Mesendoderm (in vitro differentiated cells): Measurements from ENCODE around the gene LRIT2.
A peak's percentile ranks its signal among the peaks of the same experiment; 100 is the strongest.

ENCODE experiments used
- DNase-seq: peaks from one replicate; pipeline ENCODE4 v3.0.0; 2013
- H2AK5ac ChIP-seq: 2 replicates; pipeline ENCODE4 v1.6.1; 2013; ENCODE audit warnings: low read length, inconsistent platforms
- H2BK120ac ChIP-seq: 2 replicates; pipeline ENCODE4 v1.6.1; 2013; ENCODE audit warnings: low read depth, mild to moderate bottlenecking, low read length, moderate library complexity, mixed read lengths
- H2BK15ac ChIP-seq: replicated peaks from 2 replicates; pipeline ENCODE4 v1.6.1; 2013; ENCODE audit warnings: low read depth, mild to moderate bottlenecking, moderate library complexity
- H2BK5ac ChIP-seq: 2 replicates; pipeline ENCODE4 v1.6.1; 2013; ENCODE audit warnings: low read length, inconsistent platforms
- H3K18ac ChIP-seq: 2 replicates; pipeline ENCODE4 v1.6.1; 2013; ENCODE audit warnings: mild to moderate bottlenecking, low read length, mixed read lengths
- H3K23ac ChIP-seq: one replicate; pipeline ENCODE4 v1.6.1; 2013; ENCODE audit warnings: low read length
- H3K27ac ChIP-seq: 2 replicates; pipeline ENCODE4 v1.5.1; 2013; ENCODE audit warnings: low read depth, mild to moderate bottlenecking, inconsistent platforms, low read length, moderate library complexity
- H3K27me3 ChIP-seq: 2 replicates; pipeline ENCODE4 v1.6.1; 2013; ENCODE audit warnings: low read length, control low read depth, mild to moderate bottlenecking, inconsistent platforms; ENCODE audit not compliant: insufficient read depth, poor library complexity
- H3K36me3 ChIP-seq: 2 replicates; pipeline ENCODE4 v1.6.1; 2013; ENCODE audit warnings: low read length, inconsistent platforms; ENCODE audit not compliant: control insufficient read depth, insufficient read depth
- H3K4ac ChIP-seq: one replicate; pipeline ENCODE4 v1.6.1; 2013; ENCODE audit warnings: low read depth, mild to moderate bottlenecking, low read length, moderate library complexity
- H3K4me1 ChIP-seq: 2 replicates; pipeline ENCODE4 v1.6.1; 2013; ENCODE audit warnings: low read depth, low read length, inconsistent platforms; ENCODE audit not compliant: control insufficient read depth
- H3K4me2 ChIP-seq: 2 replicates; pipeline ENCODE4 v1.6.1; 2013; ENCODE audit warnings: low read length
- H3K4me3 ChIP-seq: 2 replicates; pipeline ENCODE4 v1.5.1; 2013; ENCODE audit warnings: mild to moderate bottlenecking, low read length
- H3K56ac ChIP-seq: one replicate; pipeline ENCODE4 v1.6.1; 2013; ENCODE audit warnings: low read length
- H3K79me1 ChIP-seq: 2 replicates; pipeline ENCODE4 v1.6.1; 2013; ENCODE audit warnings: low read length, inconsistent platforms
- H3K79me2 ChIP-seq: 2 replicates; pipeline ENCODE4 v1.6.1; 2013; ENCODE audit warnings: mild to moderate bottlenecking, low read length; ENCODE audit not compliant: control insufficient read depth, insufficient read depth
- H3K9ac ChIP-seq: 2 replicates; pipeline ENCODE4 v1.6.1; 2013; ENCODE audit warnings: low read length, inconsistent platforms
- H4K5ac ChIP-seq: one replicate; pipeline ENCODE4 v1.6.1; 2013; ENCODE audit warnings: low read length
- H4K8ac ChIP-seq: one replicate; pipeline ENCODE4 v1.6.1; 2013; ENCODE audit warnings: low read depth, mild to moderate bottlenecking, control low read depth, low read length, moderate library complexity
- WGBS: extraction: QIAGEN DNeasy Blood & Tissue Kit; methylation state at CpG from one replicate; pipeline ENCODE4 v1.1.7; 2013; ENCODE audit warnings: low lambda C conversion rate, missing lambda C conversion rate; ENCODE audit not compliant: insufficient coverage; ENCODE audit errors: extremely low coverage; 5-methylcytosine and 5-hydroxymethylcytosine counted together

LRIT2 gene

GRCh38 chr10:84197643-84198042, 27.7 kb downstream of the LRIT2 start:
- Histone ChIP-seq H3K36me3 (no peaks in the 10 kb centered on the region), H3K9ac (no peak overlapping the region), H3K79me1 (no peaks in the 10 kb centered on the region), H3K79me2 (no peaks in the 10 kb centered on the region), H2BK120ac (no peak overlapping the region), H2AK5ac (no peak overlapping the region), H3K27me3 (peaks cover 18% of the 10 kb centered on the region), H3K18ac (no peak overlapping the region), H3K56ac (no peak overlapping the region), H3K27ac (no peak overlapping the region), H4K8ac (no peak overlapping the region), H2BK15ac (no peak overlapping the region), H3K4me2 (no peak overlapping the region), H3K23ac (no peak overlapping the region), H3K4me1 (no peaks in the 10 kb centered on the region), H3K4ac (no peak overlapping the region), H3K4me3 (no peak overlapping the region), H2BK5ac (no peak overlapping the region), H4K5ac (no peak overlapping the region)
- WGBS = no CpG with 5 or more reads among the region's 5 CpGs
- DNase-seq = no peak

- H3K4ac ChIP-seq = no peak overlapping the region
- H3K56ac ChIP-seq = no peak overlapping the region
- no peak overlapping the region for H3K27ac ChIP-seq
- no peak overlapping the region for H2AK5ac ChIP-seq
- H2BK5ac ChIP-seq = no peak overlapping the region
- H2BK120ac ChIP-seq = no peak overlapping the region
- no peaks in the 10 kb centered on the region for H3K4me1 ChIP-seq
- no peak overlapping the region for H4K5ac ChIP-seq
- DNase-seq = no peak
- H2BK15ac ChIP-seq = no peak overlapping the region
- no peak overlapping the region for H3K9ac ChIP-seq
- no peak overlapping the region for H3K18ac ChIP-seq
- no peaks in the 10 kb centered on the region for H3K79me2 ChIP-seq
- no peaks in the 10 kb centered on the region for H3K79me1 ChIP-seq
- no CpG with 5 or more reads among the region's 5 CpGs for WGBS
- H3K36me3 ChIP-seq = no peaks in the 10 kb centered on the region
- H3K23ac ChIP-seq = no peak overlapping the region
- H3K4me2 ChIP-seq = no peak overlapping the region
- H4K8ac ChIP-seq = no peak overlapping the region
- peaks cover 18% of the 10 kb centered on the region for H3K27me3 ChIP-seq
- H3K4me3 ChIP-seq = no peak overlapping the region
Measured at GRCh38 chr10:84196941-84197340, 28.4 kb downstream of the LRIT2 start.

- no CpG with 5 or more reads among the region's 4 CpGs for WGBS
- no peaks in the 10 kb centered on the region for H3K36me3 ChIP-seq
- no peak overlapping the region for H2BK120ac ChIP-seq
- H3K9ac ChIP-seq = no peak overlapping the region
- no peaks in the 10 kb centered on the region for H3K4me1 ChIP-seq
- no peak overlapping the region for H4K8ac ChIP-seq
- no peak overlapping the region for H2BK15ac ChIP-seq
- no peak overlapping the region for H3K18ac ChIP-seq
- no peak overlapping the region for H3K4ac ChIP-seq
- H3K4me2 ChIP-seq = no peak overlapping the region
- H3K4me3 ChIP-seq = no peak overlapping the region
- H3K27ac ChIP-seq = no peak overlapping the region
- no peaks in the 10 kb centered on the region for H3K79me1 ChIP-seq
- peaks cover 18% of the 10 kb centered on the region for H3K27me3 ChIP-seq
- H4K5ac ChIP-seq = no peak overlapping the region
- peak; percentile 64 for DNase-seq
- no peak overlapping the region for H2BK5ac ChIP-seq
- no peaks in the 10 kb centered on the region for H3K79me2 ChIP-seq
- H3K56ac ChIP-seq = no peak overlapping the region
- H2AK5ac ChIP-seq = no peak overlapping the region
- no peak overlapping the region for H3K23ac ChIP-seq
Measured at GRCh38 chr10:84196083-84196482, 29.3 kb downstream of the LRIT2 start.

- no peak overlapping the region for H2BK5ac ChIP-seq
- H3K27me3 ChIP-seq = peaks cover 18% of the 10 kb centered on the region
- no peak overlapping the region for H2AK5ac ChIP-seq
- H4K5ac ChIP-seq = no peak overlapping the region
- H3K36me3 ChIP-seq = no peaks in the 10 kb centered on the region
- peak overlapping the region; percentile 94 for H3K4me2 ChIP-seq
- no peaks in the 10 kb centered on the region for H3K79me2 ChIP-seq
- H3K9ac ChIP-seq = peak overlapping the region; percentile 58
- peak overlapping the region; percentile 89 for H3K23ac ChIP-seq
- H2BK15ac ChIP-seq = no peak overlapping the region
- no peak overlapping the region for H3K56ac ChIP-seq
- H3K18ac ChIP-seq = no peak overlapping the region
- no peaks in the 10 kb centered on the region for H3K4me1 ChIP-seq
- no peak overlapping the region for H3K27ac ChIP-seq
- H4K8ac ChIP-seq = no peak overlapping the region
- no CpG with 5 or more reads among the region's 43 CpGs for WGBS
- H3K4ac ChIP-seq = no peak overlapping the region
- H3K4me3 ChIP-seq = peak overlapping the region; percentile 19
- no peak overlapping the region for H2BK120ac ChIP-seq
- DNase-seq = no peak
- no peaks in the 10 kb centered on the region for H3K79me1 ChIP-seq
Measured at GRCh38 chr10:84195044-84195830, 30.1 kb downstream of the LRIT2 start.

- H3K18ac ChIP-seq = no peak within 1 kb of the TSS
- no peak within 1 kb of the TSS for H4K5ac ChIP-seq
- H3K27ac ChIP-seq = no peak within 1 kb of the TSS
- H4K8ac ChIP-seq = no peak within 1 kb of the TSS
- no peaks in the 10 kb centered on the region for H3K36me3 ChIP-seq
- H2BK5ac ChIP-seq = no peak within 1 kb of the TSS
- H3K79me2 ChIP-seq = no peaks in the 10 kb centered on the region
- peak within 1 kb of the TSS; percentile 81 for H3K56ac ChIP-seq
- H2AK5ac ChIP-seq = no peak within 1 kb of the TSS
- no CpG with 5 or more reads among the region's 61 CpGs for whole genome bisulfite sequencing
- no peaks in the 10 kb centered on the region for H3K4me1 ChIP-seq
- no peak within 1 kb of the TSS for H3K4ac ChIP-seq
- peak within 1 kb of the TSS; percentile 19 for H3K4me3 ChIP-seq
- H3K79me1 ChIP-seq = no peaks in the 10 kb centered on the region
- H3K4me2 ChIP-seq = peak within 1 kb of the TSS; percentile 94
- H3K27me3 ChIP-seq = peaks cover 18% of the 10 kb centered on the region
- H2BK15ac ChIP-seq = no peak within 1 kb of the TSS
- DNase-seq = peak; percentile 65
- peak within 1 kb of the TSS; percentile 58 for H3K9ac ChIP-seq
- H2BK120ac ChIP-seq = no peak within 1 kb of the TSS
- peak within 1 kb of the TSS; percentile 89 for H3K23ac ChIP-seq
Measured at GRCh38 chr10:84194424-84195043, 30.8 kb downstream of the LRIT2 start, which contains the start of gene CDHR1. Gene CDHR1, plus strand, starts transcription at chr10:84194537. Its CDS starts 224 bp downstream, at chr10:84194761.
